Stimulated activated naive B cell treated with anti-CD40 and anti-IgM and Interleukin-4, amounts not matched to agents 10 μg/mL and 1 μg/mL and 100 μg/mL, for 72 hours (primary cell): ENCODE measurements around the gene TXNRD2.
A peak's percentile ranks its signal among the peaks of the same experiment; 100 is the strongest.

ENCODE experiments used
- ATAC-seq, 2 donors: fragments of 150-1000 bp; cut with Tn5 transposase; replicated peaks; 2 replicates each; pipeline ENCODE4 v1.10.0; 2021; ENCODE audit warnings: moderate library complexity in 1 of 2
- DNase-seq: peaks from one replicate; pipeline ENCODE4 v3.0.0; 2021
- H3K27ac Mint-ChIP-seq: one replicate; pipeline ENCODE4 v1.8.0; 2022; ENCODE audit warnings: mild to moderate bottlenecking, mixed read lengths
- H3K27me3 Mint-ChIP-seq, 2 donors: one replicate each; pipeline ENCODE4 v1.8.0; 2022; ENCODE audit warnings: mixed read lengths in 2 of 2
- H3K36me3 Mint-ChIP-seq, 2 donors: one replicate each; pipeline ENCODE4 v1.8.0; 2022; ENCODE audit warnings: mixed read lengths in 2 of 2, mild to moderate bottlenecking in 1 of 2
- H3K4me1 Mint-ChIP-seq, 2 donors: one replicate each; pipeline ENCODE4 v1.8.0; 2022; ENCODE audit warnings: mixed read lengths in 2 of 2, mild to moderate bottlenecking in 1 of 2
- H3K4me3 Mint-ChIP-seq, 2 donors: one replicate each; pipeline ENCODE4 v1.8.0; 2022; ENCODE audit warnings: mild to moderate bottlenecking in 2 of 2, mixed read lengths in 2 of 2, moderate library complexity in 1 of 2
- H3K9me3 Mint-ChIP-seq, 2 donors: one replicate each; pipeline ENCODE4 v1.8.0; 2022; ENCODE audit warnings: mixed read lengths in 2 of 2, mild to moderate bottlenecking in 1 of 2

Gene TXNRD2

DNA sequence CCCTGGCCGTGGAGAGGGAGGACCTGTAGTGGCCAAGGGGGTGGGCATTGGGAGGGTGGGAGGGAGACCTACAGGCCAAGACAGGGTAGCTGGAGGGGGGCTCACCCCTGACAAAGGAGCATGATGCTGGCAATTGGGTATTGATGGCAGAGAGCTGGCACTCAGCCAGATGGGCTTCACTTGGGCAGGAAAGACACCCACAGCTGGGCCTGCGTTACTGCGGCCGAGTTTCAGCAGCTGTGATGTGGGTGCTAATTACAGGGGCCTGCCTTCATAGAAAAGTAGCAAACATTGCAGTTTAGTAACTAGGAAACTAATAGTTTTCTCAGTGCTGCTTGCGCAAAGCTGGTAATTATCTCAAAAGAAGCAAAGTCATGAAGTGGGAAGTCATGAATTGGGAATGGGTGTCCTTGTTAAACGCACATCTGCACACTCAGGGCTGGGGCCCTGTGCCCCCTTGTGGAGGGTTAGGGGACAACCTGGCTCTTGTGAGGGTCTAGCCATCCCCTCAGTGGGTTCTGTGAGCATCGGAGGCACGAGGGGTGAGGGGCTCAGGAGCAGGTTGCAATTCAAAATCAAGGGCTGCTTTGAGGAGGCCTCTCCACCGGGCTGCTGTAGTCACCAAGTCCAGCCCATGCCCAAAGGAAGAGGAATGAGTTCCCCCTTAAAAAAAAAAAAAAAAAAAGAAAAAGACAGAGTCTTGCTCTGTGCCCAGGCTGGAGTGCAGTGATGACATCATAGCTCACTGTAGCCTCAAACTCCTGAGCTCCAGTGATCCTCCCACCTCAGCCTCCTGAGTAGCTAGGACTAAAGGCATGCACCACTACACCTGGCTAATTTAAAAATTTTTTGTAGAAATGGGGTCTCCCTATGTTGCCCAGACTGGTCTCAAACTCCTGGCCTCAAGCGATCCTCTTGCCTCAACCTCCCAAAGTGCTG, 24.4 kb upstream of the TXNRD2 start:
- DNase-seq (no peak), ATAC-seq (no peak)
- peaks cover 27 to 40% of the 10 kb centered on the region in 2 donors for H3K36me3 Mint-ChIP-seq
- H3K9me3 Mint-ChIP-seq = no peaks in the 10 kb centered on the region
- H3K4me1 Mint-ChIP-seq = peaks cover 7 to 17% of the 10 kb centered on the region in 2 donors
- H3K27me3 Mint-ChIP-seq = no peaks in the 10 kb centered on the region
- H3K27ac Mint-ChIP-seq = peak overlapping the region; percentile 31
- no peak overlapping the region for H3K4me3 Mint-ChIP-seq

DNA sequence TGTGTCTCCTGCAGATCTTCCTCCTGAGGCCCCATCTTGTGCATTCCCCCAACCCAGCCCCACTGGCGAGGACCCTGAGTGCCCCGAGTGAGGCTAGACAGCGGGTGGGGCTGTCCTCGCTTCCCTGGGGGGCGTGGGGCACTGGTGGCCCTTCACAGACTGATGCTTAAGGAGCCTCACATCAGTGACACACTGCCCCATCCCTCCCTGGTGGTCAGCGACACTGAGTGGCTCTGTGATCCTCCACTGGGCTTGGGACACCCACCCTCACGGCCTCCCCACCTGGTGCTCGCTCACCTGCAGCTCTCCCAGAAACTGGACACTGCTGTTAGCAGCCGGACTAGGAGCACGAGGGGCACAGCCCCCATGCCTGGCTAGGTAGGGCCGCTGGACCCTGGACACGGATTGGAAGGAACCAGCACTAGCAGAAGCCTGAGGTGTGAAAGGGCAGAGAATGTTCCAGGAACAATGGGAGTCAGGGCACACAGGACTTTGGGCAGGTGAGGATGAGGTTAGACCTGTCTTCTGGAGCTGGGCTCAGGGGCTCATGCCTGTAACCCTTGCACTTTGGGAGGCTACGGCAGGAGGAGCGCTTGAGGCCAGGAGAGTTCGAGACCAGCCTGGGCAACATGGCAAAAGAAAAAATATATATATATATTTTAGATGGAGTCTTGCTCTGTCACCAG, 23.2 kb upstream of the TXNRD2 start:
- no peak for ATAC-seq
- H3K4me3 Mint-ChIP-seq = no peak overlapping the region
- H3K27ac Mint-ChIP-seq = no peak overlapping the region
- H3K27me3 Mint-ChIP-seq = no peaks in the 10 kb centered on the region
- no peak for DNase-seq
- H3K4me1 Mint-ChIP-seq = peaks cover 5 to 17% of the 10 kb centered on the region in 2 donors
- H3K36me3 Mint-ChIP-seq = peaks cover 28 to 40% of the 10 kb centered on the region in 2 donors
- no peaks in the 10 kb centered on the region for H3K9me3 Mint-ChIP-seq

DNA sequence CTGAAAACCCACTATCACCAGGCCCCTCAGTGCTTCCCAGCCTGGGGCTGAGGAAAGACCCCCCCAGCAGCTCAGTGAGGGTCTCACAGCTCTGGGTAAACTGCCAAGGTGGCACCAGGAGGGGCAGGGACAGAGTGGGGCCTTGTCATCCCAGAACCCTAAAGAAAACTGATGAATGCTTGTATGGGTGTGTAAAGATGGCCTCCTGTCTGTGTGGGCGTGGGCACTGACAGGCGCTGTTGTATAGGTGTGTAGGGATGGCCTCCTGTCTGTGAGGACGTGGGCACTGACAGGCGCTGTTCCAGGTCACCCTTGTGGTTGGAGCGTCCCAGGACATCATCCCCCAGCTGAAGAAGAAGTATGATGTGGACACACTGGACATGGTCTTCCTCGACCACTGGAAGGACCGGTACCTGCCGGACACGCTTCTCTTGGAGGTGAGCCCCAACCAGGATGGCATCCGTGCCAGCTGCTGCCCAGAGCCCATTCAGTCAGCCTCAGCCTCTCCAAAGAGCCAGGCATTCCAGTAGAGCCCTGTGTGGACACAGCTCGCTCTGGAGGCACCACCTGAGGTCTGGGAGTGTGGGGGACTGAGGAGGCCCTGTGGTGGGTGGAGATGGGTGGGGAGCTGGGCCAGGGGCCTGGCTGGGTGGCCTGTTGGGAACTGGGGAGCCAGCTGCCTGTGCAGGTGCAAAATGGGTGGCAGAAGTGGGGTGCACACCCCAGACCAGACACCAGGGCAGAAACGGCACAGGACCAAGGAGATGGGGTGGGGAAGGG, 22.4 kb upstream of the TXNRD2 start:
- Mint-ChIP-seq H3K4me1 (peaks cover 6 to 22% of the 10 kb centered on the region in 2 donors), H3K9me3 (no peaks in the 10 kb centered on the region), H3K27me3 (no peaks in the 10 kb centered on the region), H3K36me3 (peaks cover 31 to 40% of the 10 kb centered on the region in 2 donors), H3K27ac (no peak overlapping the region), H3K4me3 (no peak overlapping the region)
- ATAC-seq (no peak), DNase-seq (no peak)

DNA sequence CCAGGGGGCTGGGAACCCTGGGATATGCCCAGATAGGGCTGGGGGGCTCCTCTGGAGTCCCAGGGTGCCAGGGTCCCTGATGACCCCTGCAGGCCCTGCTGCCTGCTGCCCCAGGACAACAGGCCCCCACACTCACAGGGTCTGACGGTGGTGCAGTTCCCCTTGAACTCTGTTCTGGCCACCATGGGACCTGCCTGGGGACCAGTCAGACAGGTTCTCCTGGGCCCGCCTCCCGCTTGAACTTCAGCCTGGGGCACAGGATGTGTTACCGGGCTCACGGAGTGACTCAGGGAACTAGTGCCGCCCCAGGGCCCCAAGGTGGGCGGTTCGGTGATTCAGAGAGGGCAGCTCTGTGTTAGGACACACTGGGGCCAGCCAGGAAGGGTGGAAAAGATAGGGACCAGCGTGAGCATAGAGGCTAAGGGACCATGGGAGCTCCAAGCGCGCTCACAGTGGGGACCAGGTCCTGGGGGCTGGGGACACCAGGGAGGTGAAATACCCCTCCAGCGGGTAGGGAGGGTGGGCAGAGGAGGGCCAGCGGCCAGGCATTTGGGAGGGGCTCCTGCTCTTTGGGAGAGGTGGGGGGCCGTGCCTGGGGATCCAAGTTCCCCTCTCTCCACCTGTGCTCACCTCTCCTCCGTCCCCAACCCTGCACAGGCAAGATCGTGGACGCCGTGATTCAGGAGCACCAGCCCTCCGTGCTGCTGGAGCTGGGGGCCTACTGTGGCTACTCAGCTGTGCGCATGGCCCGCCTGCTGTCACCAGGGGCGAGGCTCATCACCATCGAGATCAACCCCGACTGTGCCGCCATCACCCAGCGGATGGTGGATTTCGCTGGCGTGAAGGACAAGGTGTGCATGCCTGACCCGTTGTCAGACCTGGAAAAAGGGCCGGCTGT, 21.5 kb upstream of the TXNRD2 start:
- peak overlapping the region; percentile 51 for H3K27ac Mint-ChIP-seq
- H3K36me3 Mint-ChIP-seq = peaks cover 30 to 40% of the 10 kb centered on the region in 2 donors
- DNase-seq (no peak), ATAC-seq (no peak)
- H3K4me1 Mint-ChIP-seq = peaks cover 6 to 22% of the 10 kb centered on the region in 2 donors
- no peak overlapping the region for H3K4me3 Mint-ChIP-seq
- H3K9me3 Mint-ChIP-seq = no peaks in the 10 kb centered on the region
- H3K27me3 Mint-ChIP-seq = no peaks in the 10 kb centered on the region

DNA sequence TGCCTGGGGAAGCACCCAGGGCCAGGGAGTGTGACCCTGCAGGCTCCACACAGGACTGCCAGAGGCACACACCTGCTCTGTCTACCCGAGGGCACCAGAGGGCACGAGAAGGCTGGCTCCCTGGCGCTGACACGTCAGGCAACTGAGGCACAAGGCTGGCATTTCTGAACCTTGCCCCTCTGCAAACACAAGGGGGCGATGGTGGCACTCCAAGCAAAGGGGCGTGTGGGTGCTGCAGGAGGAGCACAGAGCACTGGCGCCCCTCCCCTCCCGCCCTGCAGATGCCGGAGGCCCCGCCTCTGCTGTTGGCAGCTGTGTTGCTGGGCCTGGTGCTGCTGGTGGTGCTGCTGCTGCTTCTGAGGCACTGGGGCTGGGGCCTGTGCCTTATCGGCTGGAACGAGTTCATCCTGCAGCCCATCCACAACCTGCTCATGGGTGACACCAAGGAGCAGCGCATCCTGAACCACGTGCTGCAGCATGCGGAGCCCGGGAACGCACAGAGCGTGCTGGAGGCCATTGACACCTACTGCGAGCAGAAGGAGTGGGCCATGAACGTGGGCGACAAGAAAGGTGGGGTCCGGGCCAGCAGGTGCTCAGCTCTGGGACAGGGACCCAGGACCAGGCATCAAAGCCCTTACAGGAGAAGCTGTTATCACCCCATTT, 20.8 kb upstream of the TXNRD2 start:
- Mint-ChIP-seq H3K27ac (no peak overlapping the region), H3K36me3 (peaks cover 30 to 40% of the 10 kb centered on the region in 2 donors), H3K27me3 (no peaks in the 10 kb centered on the region), H3K4me1 (peaks cover 6 to 22% of the 10 kb centered on the region in 2 donors), H3K9me3 (no peaks in the 10 kb centered on the region), H3K4me3 (no peak overlapping the region)
- DNase-seq = no peak
- peak; percentile 63 to 70 for ATAC-seq

DNA sequence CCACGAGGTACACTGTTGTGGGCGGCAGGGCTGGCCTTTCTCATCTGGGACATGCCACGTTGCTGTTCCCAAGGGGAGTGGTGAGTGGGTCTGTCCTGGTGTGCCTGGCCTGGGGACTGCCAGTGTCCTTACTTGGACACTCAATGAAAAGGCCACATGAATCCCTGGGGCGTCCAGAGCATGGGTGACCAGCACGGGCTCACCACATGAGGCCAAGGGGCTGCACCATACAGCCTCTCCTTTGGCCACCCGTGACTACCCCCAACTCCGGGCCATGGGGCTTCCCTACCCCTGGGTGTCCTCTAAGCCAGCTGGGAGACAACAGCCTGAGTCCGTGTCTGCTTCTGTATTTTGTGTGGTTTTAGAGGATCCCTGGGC, 20.2 kb upstream of the TXNRD2 start:
- Mint-ChIP-seq H3K4me1 (peaks cover 6 to 22% of the 10 kb centered on the region in 2 donors), H3K36me3 (peaks cover 31 to 38% of the 10 kb centered on the region in 2 donors), H3K4me3 (no peak overlapping the region), H3K9me3 (no peaks in the 10 kb centered on the region), H3K27ac (peak overlapping the region; percentile 37), H3K27me3 (no peaks in the 10 kb centered on the region)
- no peak for DNase-seq
- ATAC-seq = no peak

DNA sequence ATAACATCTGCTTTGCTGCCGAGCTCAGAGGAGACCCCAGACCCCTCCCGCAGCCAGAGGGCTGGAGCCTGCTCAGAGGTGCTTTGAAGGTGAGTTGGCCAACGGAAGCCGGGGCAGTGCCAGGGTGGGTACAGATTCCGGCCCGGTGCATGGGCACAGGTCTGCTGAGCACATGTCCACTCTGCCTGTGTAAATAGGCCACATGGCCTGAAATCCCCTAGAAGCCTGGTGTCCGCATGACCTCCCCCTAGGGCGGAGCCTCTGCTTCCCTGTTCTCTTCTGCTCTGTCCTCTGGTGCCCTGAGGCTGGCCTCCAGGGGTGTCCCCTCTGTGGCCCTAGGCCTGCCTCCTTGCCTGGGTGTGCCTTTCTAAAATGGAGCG, 19.6 kb upstream of the TXNRD2 start:
- H3K9me3 Mint-ChIP-seq = no peaks in the 10 kb centered on the region
- H3K36me3 Mint-ChIP-seq = peaks cover 31 to 34% of the 10 kb centered on the region in 2 donors
- no peak overlapping the region for H3K4me3 Mint-ChIP-seq
- H3K4me1 Mint-ChIP-seq = peaks cover 6 to 22% of the 10 kb centered on the region in 2 donors
- no peaks in the 10 kb centered on the region for H3K27me3 Mint-ChIP-seq
- DNase-seq (no peak), ATAC-seq (no peak)
- no peak overlapping the region for H3K27ac Mint-ChIP-seq

DNA sequence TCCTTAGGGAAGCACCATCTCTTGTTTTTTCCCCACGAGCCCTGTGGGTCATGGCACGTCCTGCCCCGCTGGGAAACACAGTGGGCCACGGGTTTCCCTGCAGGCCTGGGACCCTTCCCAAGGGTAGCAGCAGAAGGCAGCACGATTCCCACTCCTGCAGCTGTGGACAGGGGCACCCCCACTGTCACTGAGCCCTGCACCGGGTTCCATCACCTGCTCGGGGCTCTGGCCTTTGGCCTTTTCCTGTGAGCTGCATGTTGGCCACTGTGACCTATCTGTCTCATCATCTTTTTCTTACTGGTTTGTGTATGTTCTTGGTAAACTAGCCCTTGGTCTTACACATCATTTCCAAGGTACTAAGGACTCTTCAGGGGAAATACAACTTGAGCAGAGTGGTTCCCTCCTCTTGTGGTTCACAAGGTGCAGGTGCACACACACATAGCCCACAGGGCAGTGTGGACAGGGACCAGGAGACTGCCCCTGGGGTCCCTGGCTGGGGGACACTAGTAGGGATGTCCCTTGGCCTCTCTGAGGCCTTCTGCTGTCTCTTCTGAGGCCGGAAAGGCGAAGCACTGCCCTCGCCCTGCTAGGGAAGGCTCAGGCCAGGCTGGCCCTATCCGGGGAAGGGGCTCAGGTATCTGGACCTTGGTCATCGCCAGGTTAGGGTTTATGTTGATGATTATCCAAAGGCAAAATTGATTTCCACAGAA, 19.0 kb upstream of the TXNRD2 start:
- no peak for ATAC-seq
- Mint-ChIP-seq H3K36me3 (peaks cover 28 to 30% of the 10 kb centered on the region in 2 donors), H3K27ac (peak overlapping the region; percentile 5), H3K27me3 (no peaks in the 10 kb centered on the region), H3K4me1 (peaks cover 8 to 24% of the 10 kb centered on the region in 2 donors), H3K9me3 (no peaks in the 10 kb centered on the region), H3K4me3 (no peak overlapping the region)
- no peak for DNase-seq

DNA sequence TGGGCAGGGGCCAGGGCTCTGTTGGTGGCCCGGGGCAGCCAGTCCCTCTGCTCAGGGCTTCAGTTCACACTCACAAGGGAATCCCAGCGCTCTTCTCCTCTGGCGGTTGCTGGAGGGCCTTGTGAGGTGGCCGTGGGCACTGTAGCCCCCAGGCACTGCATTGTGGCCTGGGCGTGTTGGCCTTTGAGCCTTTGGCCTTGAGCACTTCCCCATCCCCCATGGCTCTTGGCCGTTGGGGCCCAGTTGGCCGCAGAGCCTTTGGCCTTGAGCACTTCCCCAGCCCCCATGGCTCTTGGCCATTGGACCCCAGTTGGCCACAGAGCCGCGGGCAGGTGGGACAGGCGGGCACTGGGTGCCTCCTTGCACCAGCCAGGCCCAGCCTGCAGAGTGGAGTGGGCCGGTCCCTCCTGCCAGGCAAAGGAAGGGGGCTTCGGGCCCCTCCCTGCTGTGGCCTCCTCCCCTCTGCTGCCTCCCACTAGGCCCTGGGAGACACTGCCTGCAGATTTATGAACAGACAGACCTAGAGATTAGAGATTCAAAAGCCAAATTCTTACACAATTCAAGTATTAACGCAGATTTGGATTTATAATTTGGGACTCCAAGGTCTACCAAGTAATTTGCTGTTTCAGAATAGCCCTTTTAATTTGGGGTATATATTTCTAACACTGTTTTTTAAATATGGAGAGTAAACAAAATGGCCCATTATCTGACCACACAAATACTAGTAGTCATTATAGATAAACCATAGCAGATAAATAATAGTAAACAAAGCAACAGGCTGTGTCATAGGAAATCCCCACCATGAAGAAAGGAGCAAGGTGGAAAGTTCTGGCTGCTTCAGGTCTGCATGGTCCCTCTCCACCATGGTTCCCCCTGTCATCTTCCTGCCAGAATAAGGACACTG, 18.2 kb upstream of the TXNRD2 start:
- Mint-ChIP-seq H3K4me1 (peaks cover 11 to 32% of the 10 kb centered on the region in 2 donors), H3K9me3 (no peaks in the 10 kb centered on the region), H3K36me3 (peaks cover 25% of the 10 kb centered on the region in 2 donors), H3K27ac (peak overlapping the region; percentile 5), H3K27me3 (no peaks in the 10 kb centered on the region), H3K4me3 (no peak overlapping the region)
- DNase-seq (no peak), ATAC-seq (no peak)

DNA sequence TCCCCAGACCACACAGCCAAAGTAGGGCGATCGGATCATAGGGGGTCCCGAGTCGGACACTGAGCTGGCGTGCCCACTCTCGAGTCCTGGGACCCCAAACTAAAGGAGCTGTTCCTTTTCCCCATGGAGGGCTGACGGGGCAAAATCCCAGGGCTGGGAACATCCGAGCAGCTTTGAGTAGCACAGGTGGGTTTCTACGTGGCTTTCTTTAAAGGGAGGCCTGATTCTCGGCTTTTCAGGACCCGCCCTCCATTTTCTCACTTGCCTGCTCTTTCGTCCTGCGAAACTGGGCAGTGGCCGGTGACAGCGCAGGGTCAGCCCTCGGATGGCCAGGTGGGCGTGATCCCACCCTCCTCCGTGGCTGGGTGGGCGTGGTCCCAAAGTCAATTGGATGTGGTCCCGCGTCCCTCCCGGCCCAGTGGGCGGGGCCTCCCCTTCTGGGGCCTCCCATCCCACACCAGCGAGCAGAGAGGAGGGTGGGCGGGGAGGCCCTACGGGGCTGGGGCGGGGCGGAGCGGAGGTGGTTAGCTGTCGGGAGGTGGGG, 17.5 kb upstream of the TXNRD2 start:
- Mint-ChIP-seq H3K27ac (no peak overlapping the region), H3K9me3 (no peaks in the 10 kb centered on the region), H3K4me1 (peaks cover 16 to 39% of the 10 kb centered on the region in 2 donors), H3K4me3 (no peak overlapping the region), H3K36me3 (peaks cover 19 to 21% of the 10 kb centered on the region in 2 donors), H3K27me3 (no peaks in the 10 kb centered on the region)
- DNase-seq (no peak), ATAC-seq (no peak)

DNA sequence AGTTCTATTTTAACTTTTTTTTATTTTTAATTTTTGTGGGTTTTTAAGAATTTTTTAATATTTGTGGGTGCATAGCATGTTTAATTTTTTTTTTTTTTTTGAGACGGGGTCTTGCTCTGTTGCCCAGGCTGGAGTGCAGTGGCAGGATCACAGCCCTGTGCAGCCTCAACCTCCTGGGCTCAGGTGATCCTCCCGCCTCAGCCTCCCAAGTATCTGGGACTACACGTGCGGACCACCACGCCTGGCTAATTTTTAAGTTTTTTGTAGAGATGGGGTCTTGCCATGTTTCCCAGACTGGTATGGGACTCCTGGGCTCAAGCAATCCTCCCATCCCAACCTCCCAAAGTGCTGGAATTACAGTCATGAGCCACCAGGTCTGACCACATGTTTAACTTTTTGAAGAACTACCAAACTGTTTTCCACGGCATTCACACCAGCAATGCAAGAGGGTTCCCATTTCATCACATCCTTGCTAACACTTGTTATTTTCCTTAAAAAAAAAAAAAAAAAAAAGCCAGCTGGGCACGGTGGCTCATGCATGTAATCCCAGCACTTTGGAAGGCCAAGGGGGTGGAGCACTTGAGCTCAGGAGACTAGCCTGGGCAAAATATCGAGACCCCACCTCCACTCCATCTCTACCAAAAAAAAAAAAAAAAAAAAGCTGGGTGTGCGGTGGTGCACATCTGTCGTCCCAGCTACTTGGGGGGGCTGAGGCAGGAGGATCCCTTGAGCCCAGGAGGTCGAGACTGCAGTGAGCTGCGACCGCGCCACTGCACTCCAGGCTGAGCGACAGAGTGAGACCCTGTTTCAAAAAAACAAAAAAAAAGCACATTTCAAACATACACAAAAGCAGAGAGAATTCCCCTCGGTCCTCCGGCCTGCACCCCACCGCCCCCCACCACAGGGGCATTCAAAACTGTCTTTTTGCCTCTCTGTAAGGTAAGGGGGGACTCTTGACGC, 16.7 kb upstream of the TXNRD2 start:
- no peak for DNase-seq
- H3K27me3 Mint-ChIP-seq = no peaks in the 10 kb centered on the region
- H3K27ac Mint-ChIP-seq = no peak overlapping the region
- H3K9me3 Mint-ChIP-seq = no peaks in the 10 kb centered on the region
- H3K36me3 Mint-ChIP-seq = peaks cover 18 to 20% of the 10 kb centered on the region in 2 donors
- peaks cover 20 to 47% of the 10 kb centered on the region in 2 donors for H3K4me1 Mint-ChIP-seq
- no peak for ATAC-seq
- no peak overlapping the region for H3K4me3 Mint-ChIP-seq
